HG03469 (cell line): ENCODE measurements around the gene MYH13.
"Not testable (repeated sequence)": the region's sequence is repeated elsewhere in the genome, so short reads cannot be mapped to it uniquely, and the experiment has no call there.

Experiments
- ATAC-seq: cut with Tn5 transposase; IDR thresholded peaks from one replicate; pipeline ENCODE4 v1.9.1; 2021; ENCODE audit warnings: mild to moderate bottlenecking, moderate library complexity, moderate number of reproducible peaks; ENCODE audit not compliant: unreplicated experiment

The MYH13 gene

DNA sequence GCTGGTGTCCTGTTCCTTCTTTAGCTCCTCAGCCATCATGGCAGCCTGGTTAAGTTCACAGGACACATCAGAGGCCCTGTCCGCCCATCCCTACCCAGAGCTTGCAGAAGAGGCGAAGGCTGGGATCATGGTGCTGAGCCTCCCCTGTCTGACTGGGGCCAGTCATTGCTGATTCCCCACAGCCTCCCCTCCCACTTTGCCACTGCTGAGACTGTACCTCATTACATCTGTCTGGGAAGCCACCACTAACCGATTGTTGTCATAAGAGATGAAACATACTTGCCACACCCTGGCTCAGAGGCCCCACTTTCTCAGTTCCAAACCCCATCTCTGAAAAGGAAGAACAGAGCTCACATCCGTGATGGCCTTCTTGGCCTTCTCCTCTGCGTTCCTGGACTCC is 66.2 kb downstream of the MYH13 start:
- no peak for ATAC-seq

DNA sequence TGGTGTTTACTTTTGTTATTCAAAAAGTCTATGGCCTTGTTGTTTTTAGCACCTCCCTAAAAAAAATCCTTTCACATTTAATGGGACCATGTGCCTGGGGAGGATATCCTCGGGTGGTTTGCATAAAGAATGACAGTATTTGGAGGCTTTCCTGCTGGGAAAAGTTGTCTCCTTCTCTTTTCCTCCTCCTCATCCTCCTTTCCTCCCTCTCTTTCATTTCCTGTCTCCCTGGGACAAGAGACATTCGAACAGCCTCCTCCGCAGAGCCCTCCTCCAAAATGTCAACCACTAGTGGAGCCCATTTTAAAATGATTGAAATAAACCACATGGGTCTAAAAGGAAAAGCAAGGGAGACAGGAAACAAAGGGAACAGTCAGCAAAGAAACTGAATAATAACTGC is 67.4 kb downstream of the MYH13 start:
- ATAC-seq: no peak

DNA sequence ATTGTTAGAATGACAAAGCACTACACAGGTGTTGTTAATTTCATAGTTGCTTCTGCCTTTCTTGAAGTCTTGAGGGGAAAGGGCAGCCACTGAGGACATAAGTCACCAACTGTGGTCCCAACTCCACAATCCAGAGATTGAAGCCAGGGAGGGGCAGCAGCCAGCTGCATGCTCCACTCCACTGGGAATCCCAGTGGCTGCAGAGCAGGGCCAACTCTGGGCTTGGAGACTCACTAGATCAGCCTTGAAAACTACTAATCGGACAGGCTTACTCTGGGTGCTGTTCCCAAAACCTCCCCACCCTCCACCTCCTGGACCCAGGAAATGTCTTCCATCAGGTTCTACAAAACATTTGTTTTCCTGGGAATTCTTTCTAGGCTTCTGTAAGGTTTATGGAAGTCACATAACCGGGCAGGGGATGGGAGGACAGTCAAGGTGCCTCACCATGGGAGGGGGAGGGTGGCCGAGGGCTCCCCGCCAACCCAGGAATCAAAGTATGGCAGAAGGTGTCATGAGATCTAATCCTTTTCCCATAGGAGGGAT is 68.0 kb downstream of the MYH13 start:
- no peak for ATAC-seq

DNA sequence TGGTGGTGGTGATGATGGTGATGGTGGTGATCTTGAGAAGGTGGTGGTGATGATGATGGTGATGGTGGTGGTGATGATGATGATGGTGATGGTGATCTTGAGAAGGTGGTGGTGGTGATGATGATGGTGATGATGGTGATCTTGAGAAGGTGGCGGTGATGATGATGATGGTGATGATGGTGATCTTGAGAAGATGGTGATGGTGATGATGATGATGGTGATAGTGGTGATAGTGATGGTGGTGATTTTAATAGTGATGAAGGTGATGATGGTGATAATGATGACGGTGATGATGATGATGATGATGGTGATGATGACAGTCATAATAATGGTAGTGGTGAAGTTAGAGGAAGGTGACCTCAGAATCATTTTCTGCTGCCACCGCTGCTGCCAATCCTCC is 75.1 kb downstream of the MYH13 start:
- ATAC-seq: no peak

DNA sequence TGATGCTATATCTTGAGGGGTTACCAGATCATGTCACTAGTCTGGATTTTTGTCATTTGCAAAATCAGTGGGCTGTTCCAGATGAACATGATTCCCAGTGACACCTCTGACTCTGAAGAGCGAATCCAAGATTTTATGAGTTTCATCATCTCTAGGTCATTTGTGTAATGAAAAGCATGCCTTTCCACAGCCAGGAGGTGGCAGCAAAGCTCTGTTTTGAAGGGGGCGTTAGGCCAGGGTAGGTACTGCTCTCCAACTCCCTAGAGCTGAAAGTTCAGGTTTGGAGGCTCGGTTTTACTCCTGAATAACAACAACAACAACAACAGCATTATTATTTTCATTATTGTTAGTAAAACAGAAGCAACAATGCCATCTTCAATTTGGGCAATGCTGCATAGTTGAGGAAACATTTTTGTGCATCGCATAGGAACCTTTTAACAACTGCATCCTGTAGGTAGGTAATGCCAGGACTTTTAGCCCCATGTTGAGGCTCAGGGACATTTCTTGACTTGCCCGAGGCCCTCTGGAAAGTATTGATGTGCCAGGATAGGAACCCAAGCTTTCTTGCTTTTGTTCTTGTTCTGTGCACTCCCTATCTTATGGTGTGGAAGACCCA is 77.0 kb downstream of the MYH13 start:
- ATAC-seq: no peak

DNA sequence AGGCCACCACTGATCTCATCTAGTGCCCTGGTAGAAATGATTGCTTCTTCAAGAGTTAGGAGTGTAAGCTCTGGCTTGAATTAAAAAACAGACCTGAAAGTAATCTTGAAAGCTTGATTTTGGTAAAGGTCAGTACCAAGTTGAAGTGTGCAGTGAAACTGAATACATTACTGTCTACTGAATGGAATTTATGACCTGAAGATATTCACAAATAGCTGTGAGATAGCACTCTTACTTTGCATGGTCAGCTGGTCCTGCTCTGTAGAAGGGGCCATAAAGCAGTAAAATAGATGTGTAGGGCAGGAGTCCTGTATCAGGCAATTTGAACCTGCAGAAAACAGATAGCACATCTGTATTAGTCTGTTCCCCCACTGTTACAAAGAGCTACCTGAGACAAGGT is 78.6 kb downstream of the MYH13 start:
- ATAC-seq: no peak

DNA sequence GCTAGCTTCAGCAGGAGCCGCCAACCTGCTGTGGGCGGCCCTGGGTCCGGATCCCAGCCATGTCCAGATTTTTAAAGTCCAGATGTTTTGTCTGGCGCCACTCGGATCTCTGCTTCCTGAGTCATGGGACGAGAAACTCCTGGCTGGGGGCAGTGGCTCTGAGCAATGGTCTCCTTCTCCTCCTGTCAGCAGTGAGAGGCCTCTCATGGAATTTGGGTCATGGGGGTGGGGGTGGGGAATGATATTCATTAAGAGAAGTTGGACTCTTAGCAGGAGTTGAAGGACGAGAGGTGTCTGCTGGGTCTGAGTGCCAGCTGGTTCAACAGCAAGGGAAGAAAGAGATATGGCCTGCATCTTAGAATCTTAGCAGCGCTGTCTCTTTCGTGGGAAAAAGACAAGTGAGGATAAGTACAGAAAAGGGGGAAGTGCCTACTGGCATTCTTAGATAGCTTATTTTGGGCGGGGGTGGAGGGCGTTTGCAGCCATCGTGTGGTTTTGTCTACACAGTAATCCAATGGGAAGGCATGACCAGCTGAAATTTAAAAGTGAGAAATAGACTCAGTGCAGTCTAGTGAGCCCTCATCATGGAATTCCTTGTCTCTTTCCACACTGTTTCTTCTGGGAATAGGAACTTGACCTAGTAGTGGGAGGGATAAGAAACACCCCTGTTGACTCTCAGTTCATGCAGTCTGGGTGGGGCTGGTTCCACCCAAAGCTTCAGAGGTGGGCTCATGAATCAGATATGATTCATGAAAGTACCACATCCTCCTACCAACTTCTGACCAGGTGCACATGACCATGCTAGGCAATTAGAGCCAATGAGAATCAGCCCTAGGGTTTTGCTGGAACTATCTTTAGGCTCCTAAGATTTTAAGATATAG is 80.5 kb downstream of the MYH13 start:
- ATAC-seq: peak; percentile 53

DNA sequence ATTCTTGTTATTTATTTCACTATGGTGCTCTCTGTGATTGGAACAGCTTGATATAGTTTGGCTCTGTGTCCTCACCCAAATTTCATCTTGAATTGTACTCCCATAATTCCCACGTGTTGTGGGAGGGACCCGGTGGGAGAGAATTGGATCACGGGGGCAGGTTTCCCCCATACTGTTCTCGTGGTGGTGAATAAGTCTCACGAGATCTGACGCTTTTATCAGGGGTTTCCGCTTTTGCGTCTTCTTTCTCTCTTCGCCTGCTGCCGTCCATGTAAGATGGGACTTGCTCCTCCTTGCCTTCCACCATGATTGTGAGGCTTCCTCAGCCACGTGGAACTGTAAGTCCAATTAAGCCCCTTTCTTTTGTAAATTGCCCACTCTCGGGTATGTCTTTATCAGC is 81.2 kb downstream of the MYH13 start:
- ATAC-seq: not testable (repeated sequence)

DNA sequence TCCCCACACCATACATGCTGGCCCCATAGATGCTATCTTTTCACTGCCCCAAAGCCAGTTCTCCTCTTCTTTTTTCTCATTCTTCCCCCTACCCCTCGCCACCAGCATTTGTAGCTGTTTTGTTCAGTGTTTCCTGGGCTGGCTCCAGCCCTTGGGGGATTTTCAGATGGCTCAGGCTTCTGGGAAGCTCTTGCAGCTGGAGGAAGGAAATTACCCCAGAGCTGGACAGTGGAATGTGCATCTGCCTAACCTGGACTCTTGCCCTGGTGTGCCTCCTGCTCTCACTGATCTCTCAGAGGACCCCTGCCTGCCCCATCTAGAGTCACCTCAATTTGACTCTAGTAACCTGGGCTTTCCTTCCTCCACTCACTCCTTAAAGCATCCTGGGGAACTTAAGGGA is 82.8 kb downstream of the MYH13 start:
- ATAC-seq: no peak

DNA sequence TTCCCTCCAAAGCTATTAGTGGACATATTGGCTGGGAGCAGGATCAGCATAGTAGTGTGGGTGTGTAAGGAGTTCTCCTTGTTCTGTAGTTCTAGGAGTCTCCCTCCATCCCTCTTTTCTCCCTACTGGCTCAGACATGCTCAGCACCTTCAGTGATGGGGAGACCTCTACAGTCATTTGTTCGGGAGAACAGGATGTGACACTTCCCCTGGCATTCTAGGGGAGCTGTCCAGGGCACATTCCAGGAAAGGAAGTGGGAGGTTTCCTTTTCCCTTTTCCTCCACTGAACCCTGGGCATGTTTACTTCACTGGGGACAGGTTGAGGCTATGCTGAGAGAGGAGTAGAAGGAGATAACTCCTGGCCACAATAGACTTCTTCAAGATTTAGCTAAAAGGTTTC is 86.5 kb downstream of the MYH13 start:
- no peak for ATAC-seq

DNA sequence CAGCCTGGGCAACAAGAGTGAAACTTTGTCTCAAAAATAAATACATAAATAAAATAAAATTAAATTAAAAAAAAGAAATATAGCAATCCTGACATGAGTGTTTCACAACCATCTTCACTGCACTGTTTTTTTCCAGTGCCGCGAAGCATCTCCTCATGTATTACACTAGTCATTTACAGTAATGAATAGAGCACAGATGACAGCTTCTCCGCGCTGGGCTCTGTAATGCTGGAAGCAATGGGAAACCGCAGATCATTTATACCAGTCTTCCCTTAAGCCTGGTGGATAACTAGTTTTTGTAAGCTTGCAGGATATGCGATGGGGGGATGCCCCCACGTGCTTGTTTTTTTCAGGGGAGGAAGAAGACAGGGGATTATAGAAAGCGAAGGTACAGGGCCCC is 86.9 kb downstream of the MYH13 start:
- no peak for ATAC-seq

DNA sequence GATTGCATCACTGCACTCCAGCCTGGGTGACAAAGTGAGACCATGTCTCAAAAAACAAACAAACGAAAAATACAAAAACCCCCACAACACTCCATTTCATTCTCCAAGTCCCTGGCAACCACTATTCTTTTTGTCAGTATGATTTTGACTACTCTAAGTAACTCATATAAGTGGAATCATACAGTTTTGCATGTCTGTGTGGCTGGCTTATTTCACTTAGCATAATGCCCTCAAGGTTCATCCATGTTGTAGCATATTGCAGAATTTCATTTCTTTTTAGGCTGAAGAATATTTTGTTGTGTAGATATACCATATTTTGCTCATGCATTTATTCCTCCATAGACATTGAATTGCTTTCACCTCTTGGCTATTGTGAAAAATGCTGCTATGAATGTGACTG is 92.7 kb downstream of the MYH13 start:
- no peak for ATAC-seq

DNA sequence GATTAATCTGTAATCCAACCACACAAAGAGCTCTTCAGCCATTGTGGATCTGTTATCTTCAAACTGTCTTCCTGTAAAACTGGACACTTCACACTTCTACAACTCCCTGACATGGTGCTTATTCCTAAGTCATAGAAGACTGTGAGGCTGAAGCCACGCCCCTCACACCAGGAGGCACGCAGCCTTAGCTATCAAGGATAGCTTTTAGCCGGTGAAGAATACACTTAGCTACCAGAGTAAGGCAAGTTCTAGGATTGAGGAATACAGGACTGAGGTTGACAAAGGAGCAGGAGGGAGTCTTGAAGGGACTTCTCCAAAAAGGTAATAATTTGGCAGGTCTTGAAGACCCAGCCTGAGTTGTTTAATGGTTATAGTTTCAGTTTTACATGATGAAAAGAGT is 94.6 kb downstream of the MYH13 start:
- no peak for ATAC-seq

DNA sequence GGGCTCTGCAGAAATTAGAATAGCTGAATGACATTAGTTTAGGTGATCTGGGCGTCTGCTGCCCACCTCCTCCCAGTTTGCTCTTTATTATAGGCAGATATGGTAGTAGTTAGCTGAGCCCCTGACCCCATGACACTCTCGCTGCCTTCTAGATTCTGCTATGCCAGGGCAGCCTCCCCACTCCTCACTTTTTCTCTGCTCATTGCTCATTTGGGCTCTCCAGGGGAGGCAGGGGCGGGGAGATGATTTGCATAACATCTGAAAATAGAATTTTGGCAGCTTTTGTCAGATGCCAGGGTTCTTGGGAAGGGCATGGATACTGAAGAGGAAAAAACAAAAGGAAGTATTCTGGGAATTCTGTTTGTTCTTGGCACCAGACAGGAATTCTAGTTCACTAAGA is 96.4 kb downstream of the MYH13 start:
- ATAC-seq: no peak

DNA sequence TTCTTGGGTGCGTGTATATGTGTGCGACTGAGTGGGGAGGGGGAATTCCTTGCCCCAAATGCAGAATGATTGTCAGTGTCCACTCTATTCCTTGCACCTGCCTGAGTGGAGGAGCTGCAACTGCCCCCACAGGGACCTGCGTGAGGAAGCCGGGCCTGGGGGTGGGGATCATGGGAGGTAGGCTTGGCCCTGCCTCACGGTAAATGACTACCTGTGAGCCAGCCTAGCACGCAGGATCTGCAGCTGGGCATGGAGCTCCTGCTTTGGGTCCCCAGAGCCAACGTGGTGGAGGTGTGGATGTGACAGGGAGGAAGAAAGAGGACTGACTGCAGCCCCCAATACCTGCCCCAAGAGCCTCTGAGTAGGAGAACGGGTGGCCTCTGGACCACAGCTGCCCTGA is 97.4 kb downstream of the MYH13 start:
- ATAC-seq: no peak

DNA sequence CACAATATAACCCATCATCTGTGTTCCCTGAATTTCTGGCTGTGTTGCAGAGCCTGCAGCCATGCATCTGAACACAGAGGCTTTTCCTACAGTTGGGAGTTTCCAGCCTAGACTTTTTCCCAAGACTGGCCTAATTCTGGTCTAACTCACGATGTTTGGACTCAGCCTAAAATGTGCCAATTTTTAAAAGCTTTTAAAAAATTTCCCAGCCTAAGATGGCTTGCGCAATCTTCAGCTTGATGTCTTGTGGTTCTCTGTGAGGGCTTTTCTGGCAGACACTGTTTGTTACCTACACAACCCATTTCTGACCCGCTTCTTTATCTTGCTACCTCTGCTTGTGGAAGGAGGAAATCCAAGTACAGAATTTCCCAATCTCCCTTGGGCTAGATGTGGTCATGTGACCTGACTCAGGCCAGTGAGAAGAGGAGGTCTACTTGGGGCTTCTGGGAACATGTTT is 101.7 kb downstream of the MYH13 start:
- no peak for ATAC-seq

DNA sequence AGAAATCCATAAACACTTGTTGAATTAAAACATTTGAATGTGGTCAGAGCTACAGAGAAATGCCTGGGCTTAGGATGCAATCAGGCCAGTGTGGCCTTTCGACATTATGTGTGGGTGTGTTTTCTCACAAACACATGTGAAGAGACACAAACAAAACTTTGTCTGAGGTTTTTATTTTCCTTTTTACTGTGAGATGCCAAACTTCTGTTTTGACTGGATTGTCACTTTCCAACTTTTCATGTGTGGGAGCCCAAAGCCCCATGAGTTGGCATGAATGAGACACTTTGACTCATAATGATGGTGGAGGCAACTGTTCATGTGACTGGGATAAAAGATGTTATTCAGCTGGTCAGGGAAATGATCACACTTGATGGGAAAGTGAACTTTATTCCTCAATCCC is 102.5 kb downstream of the MYH13 start:
- ATAC-seq: no peak

DNA sequence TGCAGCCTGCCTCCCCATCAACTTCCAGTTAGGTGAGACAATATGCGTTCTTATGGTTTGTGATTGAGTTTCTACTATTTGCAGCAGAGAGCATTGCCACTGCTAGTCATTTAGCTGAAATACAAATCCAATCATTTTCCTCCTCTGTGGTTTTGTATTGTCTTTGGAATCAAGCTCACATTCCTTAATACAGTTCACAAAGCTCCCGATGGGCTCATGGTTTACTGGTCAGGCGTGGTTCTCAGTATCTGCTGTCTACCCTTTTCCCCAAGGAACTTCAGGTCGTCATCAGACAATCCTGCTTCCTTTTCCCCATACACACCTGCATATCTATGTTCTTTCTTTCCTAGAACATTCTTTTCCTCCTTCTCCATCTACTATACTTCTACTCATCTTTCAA is 104.8 kb downstream of the MYH13 start:
- ATAC-seq: no peak

DNA sequence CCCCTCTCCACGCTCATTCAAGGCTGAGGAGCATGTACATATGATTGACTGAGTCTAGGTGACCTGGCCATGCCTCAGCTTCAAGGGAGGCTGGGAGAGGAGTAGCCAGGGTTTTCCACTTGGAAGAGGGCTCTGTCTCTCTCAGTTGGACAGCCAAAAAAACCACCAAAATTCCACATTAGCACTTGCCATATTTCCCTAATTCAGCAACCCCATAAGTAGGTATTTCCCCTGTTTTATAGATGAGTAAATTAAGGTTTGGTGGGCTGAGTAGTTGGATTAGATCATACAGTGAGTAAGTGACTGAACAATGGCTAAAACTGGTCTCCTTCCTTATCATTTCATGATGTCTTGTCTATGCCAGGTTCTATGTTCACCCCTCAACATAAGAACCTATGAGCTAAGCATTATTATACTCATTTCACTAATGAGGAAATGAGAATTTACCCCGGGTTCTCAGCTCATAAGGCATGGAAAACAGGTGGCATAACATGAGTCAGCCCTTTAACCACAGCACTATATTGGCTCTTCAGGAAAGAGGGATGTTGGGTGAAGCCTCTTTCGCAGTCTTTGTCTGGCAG is 106.4 kb downstream of the MYH13 start:
- no peak for ATAC-seq

DNA sequence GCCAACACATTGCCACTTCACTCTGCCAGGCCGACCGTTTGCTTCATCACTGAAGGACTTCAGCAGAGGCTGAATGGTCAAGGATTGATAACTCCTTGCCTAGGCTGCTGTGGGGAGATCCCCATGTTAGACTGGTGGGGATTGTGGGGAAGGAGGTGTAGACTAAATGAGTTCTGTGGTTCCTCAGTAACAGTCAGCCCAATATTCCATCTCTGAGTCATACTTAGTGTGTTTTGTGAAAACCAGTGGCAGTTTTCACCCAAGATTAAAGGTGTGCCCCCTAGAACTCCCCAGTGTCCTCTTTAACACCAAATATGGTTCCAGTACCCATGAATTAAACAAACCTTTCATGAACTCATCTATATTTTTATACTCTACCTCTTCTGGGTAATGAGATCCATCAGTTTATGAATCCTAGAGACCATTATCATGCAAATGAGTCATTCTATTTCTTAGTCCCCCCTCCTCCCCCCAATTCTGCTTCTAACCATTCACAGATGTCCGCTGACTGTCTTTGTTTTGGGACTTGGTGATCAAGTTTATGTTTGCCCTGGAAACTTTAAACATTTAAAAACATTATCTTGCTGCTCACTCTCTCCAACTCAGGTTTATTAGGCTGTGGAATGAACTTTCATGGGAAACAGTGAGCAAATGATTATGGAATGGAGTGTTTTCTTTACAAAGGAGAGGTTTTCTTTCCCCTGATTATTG is 107.6 kb downstream of the MYH13 start:
- ATAC-seq: no peak

DNA sequence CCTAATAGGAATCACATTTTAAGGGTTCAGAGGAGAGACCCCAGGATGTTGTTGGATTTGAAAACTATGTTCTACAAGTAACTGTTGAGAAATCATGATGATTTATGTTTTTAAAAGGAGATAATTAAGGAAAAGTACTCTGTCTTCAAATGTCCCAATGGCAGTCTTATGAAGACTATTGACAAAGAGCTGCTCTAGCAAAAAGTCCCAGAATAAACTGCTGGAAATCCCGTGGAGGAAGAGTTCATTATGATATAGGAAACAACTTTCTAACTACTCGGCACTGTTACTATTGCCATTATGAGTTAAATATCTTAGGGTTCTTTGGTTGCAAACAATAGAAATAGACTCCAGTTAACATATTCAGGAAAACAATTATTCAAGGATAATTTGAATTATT is 108.8 kb downstream of the MYH13 start:
- ATAC-seq: no peak
